HG03064 (cell line): ENCODE data around the gene SF3A2.
A peak's percentile ranks its signal among the peaks of the same experiment; 100 is the strongest.
"Not testable (repeated sequence)": the region's sequence is repeated elsewhere in the genome, so short reads cannot be mapped to it uniquely, and the experiment has no call there.

Source experiments
- ATAC-seq: cut with Tn5 transposase; IDR thresholded peaks from one replicate; pipeline ENCODE4 v1.9.1; 2021; ENCODE audit warnings: low read depth; ENCODE audit not compliant: unreplicated experiment

The SF3A2 gene

GRCh38 chr19:2236314-2237050 lies at the start of gene SF3A2, which contains the start of gene PLEKHJ1:
TSS of gene SF3A2 (plus strand) at chr19:2236824. CDS start at chr19:2243419, 6,595 bp downstream.
TSS of gene PLEKHJ1 (minus strand) at chr19:2236329. CDS start at chr19:2236248, 81 bp downstream.
- peak; percentile 60 for ATAC-seq

- ATAC-seq: no peak
These were observed 49.5 kb upstream of the SF3A2 start for GRCh38 chr19:2187159-2187558.

- no peak for ATAC-seq
These were observed 47.8 kb upstream of the SF3A2 start for GRCh38 chr19:2188708-2189385.

GRCh38 chr19:2189880-2190279 lies 46.7 kb upstream of the SF3A2 start:
- no peak for ATAC-seq

- no peak for ATAC-seq
These were observed 45.7 kb upstream of the SF3A2 start for GRCh38 chr19:2190848-2191455.

- no peak for ATAC-seq
These were observed 44.9 kb upstream of the SF3A2 start for GRCh38 chr19:2191456-2192310.

GRCh38 chr19:2192862-2193261 lies 43.8 kb upstream of the SF3A2 start:
- no peak for ATAC-seq

GRCh38 chr19:2193807-2194206 lies 42.8 kb upstream of the SF3A2 start:
- no peak for ATAC-seq

- ATAC-seq: no peak
These were observed 42.0 kb upstream of the SF3A2 start for GRCh38 chr19:2194513-2195078.

- no peak for ATAC-seq
These were observed 41.3 kb upstream of the SF3A2 start for GRCh38 chr19:2195361-2195760.

GRCh38 chr19:2195914-2196313 lies 40.7 kb upstream of the SF3A2 start:
- no peak for ATAC-seq

GRCh38 chr19:2197270-2197669 lies 39.4 kb upstream of the SF3A2 start:
- no peak for ATAC-seq

GRCh38 chr19:2198317-2198716 lies 38.3 kb upstream of the SF3A2 start:
- ATAC-seq: no peak

GRCh38 chr19:2199215-2199614 lies 37.4 kb upstream of the SF3A2 start:
- ATAC-seq: no peak

- no peak for ATAC-seq
These were observed 36.6 kb upstream of the SF3A2 start for GRCh38 chr19:2199861-2200623.

GRCh38 chr19:2200624-2201294 lies 35.9 kb upstream of the SF3A2 start:
- ATAC-seq: not testable (repeated sequence)

- ATAC-seq: no peak
These were observed 35.0 kb upstream of the SF3A2 start for GRCh38 chr19:2201473-2202148.

GRCh38 chr19:2202366-2202765 lies 34.3 kb upstream of the SF3A2 start:
- ATAC-seq: no peak

- no peak for ATAC-seq
These were observed 29.6 kb upstream of the SF3A2 start for GRCh38 chr19:2207008-2207407.
